ENCODE results near the gene CCDC93.
"Not testable (repeated sequence)": the region's sequence is repeated elsewhere in the genome, so short reads cannot be mapped to it uniquely, and the experiment has no call there.

Gene CCDC93

DNA sequence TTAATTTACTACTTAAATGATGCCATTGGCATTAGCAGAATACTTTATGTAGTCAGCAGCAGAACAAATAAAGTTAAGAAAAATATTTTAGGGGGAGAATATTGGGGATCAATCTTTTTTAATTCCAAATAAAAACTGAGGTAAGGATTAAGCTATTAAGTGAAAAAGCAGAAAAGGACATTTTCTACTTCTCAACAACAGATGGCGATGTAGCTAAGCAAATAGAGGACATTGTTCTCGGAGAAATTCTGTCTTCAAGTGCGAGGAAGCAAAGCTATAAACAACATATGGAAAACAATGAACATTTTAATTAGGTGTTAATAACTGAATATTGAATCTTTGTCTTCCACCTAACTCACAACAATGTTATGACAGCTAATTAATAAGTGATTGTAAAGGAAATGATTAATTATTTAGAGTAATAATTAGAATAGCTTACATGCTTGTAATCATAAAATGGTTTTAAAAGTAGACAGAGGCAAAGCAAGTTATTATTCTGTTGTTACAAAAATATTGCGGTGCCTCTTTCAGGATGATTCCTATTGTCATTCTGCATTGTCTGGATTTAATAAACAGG, 32.9 kb upstream of the CCDC93 start:
- DNase-seq (ENCODE audit: low read depth in 2 of 3, low spot score in 2 of 3) = no peak

DNA sequence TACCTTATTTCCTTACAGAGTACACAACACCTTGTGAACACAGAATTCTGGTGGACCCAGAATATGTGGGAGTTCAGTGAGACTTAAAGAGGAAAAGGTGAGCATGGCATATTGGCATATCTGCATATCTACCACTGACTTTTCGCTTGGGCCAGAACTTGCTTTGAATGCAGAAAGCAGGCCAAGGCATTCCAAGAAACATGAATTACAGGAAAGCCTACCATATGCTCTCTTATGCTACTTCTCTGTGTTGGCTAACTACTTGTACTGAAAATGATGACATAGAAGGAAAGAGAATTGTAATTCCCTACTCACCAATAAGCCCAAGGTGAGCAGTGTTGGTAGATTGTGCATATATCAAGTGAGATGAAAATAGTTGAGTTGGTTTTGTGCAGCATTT, 31.4 kb upstream of the CCDC93 start:
- no peak for DNase-seq (ENCODE audit: low read depth in 2 of 3, low spot score in 2 of 3)

DNA sequence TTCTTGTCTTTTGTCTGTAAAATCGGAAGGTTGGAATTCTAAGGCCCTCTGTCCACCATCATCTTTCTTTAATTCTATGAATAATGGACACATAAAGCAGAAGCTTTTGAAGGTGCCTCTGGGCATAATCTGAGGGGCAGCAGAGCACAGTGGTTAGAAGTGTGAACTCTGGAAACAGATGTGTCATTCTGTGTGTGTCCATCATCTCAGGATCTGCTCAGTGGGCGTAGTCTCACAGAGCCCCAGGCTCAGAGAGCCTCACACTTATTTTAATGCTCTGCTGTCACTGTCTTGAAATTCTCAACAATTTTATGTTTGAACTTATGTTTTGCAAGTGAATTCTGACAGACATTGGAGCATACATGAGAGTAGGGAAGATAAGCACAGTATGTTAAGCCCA, 31.0 kb upstream of the CCDC93 start:
- DNase-seq (ENCODE audit: low read depth in 2 of 3, low spot score in 2 of 3) = no peak

DNA sequence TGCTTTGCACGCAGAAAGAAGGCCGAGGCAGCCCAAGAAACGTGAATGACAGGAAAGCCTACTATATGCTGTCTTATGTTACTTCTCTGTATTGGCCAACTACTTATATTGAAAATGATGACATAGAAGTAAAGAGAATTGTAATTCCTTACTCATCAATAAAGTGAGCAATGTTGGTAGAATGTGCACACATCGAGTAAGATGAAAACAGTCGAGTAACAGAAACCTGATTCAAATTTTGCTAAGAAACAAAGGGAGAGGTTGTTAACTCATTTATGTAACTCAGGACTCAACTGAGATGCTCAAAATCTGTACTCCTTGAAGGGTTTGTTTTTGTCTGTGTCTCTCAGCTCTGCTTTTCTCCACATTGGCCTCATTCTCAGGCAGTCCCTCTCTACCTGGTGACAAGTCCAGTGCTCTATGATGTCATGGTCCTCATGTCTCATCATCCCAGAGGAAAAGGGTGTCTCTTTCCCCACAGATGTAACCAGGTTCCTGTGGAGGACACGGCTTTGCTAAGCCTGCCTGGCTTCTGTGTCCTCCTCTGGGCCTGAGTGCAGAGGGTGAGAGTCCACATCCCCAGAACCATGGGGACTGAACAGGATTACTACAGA, 30.3 kb upstream of the CCDC93 start:
- DNase-seq (ENCODE audit: low read depth in 2 of 3, low spot score in 2 of 3) = no peak

DNA sequence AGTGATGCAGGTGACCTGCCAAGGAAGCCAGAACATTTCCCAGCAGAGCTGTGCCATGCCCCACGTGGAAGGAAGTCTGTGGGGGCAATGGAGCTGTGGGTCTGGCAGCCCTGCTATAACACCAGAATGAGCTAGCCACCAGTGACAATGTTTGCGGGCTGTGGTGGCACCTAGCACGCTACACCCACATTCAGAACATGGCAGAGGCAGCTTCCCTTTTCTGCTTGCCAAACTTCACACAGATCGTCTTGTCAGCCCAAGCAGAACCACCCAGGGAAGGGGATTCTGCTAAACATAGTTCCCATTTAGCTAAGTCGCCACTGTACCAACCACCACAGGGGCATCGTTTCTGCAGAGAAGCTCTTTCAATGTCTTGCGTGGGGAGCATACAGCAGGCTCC, 27.0 kb upstream of the CCDC93 start:
- DNase-seq (ENCODE audit: low read depth in 2 of 3, low spot score in 2 of 3) = no peak

DNA sequence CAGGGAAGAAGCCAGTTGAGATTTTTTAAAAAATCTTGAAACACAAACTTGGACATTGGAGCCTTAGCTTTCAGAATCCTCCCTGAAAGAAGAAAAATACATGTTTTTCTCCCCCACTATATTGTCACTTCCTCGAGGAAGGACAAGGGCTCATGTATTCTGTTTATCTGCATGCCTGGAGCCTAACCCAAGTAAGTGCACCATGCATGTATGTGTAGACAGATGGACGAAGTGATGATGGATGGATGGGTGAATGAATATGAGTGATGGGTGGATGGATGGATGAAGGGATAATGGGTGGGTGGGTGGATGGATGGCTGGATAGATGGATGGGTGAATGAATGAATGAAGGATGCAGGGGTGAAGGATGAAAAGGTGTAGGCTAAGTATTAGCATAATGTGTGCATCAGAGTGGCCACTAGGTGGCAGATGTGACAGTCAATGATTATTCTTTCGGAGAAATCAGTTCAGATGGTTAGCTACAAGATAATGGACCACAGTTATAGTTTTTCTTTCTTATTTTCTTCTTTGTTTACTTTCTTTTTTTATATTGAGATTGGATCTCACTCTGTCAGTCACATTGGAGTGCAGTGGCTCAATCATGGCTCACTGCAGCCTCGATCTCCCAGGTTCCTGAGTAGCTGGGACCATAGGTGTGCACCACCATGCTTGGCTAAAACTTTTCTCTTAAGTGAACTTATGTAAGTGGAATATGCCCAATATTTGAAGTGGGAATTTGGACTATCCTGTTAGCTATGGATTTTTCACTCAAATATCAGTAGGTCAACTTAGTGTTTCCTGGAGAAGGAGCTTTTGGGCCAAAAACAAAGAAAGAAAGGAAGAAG, 18.5 kb upstream of the CCDC93 start:
- DNase-seq (ENCODE audit: low read depth in 2 of 3, low spot score in 2 of 3) = no peak

DNA sequence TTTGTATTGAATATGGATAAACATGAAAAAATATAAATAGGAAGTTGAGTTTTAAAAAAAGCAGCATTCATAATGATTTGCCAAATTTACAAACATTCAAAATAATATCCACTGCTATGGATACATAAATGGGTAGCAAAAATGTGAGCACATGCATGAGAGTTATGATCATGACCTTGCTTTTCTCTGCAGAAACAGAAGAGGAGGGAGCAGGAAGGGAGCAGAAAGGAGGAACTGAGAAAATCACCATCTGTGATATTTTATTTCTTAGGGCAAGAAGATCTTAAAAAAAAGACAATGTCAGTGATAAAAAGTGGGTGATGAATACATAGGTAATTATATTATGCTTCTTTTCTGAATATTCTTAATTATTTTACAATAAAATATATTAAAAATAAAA, 17.7 kb upstream of the CCDC93 start:
- DNase-seq (ENCODE audit: low read depth in 2 of 3, low spot score in 2 of 3) = no peak

DNA sequence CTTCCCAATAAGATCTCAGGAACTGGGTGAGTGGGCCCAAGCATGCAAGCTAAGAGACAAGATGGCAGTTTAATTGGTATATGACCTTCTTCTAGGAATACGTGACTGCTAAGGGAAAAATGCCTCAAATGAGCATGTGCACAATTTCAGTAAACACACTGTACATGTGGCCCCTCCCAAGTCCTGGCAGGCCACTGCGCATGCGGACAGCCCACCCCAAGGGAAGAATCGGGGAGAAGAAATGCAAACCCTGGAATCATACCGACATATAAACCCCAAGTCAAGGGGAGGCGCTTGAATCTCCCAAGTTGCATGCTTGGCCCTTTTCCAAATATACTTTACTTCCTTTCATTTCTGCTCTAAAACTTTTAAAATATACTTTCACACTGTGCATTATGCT, 15.2 kb upstream of the CCDC93 start:
- no peak for DNase-seq (ENCODE audit: low read depth in 2 of 3, low spot score in 2 of 3)

DNA sequence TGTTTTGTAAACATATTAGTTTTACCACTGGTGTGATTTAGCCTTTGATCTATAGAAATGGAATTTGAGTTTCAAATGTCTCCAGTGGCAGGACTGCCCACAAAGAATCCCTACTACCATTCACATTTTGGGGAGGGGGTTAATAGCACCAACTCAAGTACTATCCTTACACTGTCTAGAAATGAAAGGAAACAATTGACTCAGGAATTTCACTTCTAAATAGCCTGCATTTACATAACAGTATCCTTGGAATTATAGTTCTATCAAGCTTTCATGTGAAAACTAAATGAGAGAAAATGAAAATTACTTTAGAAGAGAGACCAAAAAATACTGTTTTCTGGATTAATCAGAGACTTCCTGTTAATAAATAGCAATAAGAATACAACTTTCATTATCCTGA, 7.5 kb upstream of the CCDC93 start:
- DNase-seq (ENCODE audit: low read depth in 2 of 3, low spot score in 2 of 3) = no peak

DNA sequence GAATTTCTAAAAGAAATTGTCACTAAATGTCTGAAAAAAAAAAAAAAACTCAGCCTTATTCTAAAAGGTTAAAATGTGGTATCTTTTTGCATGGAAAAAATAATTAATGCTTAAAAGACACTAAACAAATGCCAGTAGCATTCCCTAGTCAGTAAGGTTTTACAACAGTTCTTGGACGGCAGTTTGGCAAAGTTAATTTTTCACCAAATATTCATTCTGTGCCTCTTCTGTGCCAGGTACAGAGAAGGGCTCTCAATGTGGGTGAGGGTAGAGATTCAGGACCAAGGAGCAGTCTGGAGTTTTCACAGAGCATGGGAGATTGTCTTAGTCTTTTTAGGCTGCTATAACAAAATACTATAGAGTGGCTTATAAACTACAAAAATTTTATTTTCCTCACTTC, 6.0 kb upstream of the CCDC93 start:
- no peak for DNase-seq (ENCODE audit: low read depth in 2 of 3, low spot score in 2 of 3)

DNA sequence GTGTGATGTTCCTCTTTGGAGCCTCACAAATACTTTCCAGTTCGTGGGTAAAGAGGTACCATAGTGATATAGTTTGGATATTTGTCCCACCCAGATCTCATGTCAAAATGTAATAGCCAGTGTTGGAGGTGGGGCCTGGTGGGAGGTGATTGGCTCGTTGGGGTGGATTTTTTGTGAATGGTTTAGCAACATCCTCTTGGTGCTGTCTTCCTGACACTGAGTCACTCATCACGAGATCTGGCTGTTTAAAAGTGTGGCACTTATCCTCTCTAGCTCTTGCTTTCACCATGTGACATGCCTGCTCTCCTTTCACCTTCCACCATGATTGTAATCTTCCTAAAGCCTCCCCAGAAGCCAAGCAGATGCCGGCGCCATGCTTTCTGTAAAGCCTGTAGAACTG, 3.0 kb upstream of the CCDC93 start:
- no peak for DNase-seq (ENCODE audit: low read depth in 2 of 3, low spot score in 2 of 3)

DNA sequence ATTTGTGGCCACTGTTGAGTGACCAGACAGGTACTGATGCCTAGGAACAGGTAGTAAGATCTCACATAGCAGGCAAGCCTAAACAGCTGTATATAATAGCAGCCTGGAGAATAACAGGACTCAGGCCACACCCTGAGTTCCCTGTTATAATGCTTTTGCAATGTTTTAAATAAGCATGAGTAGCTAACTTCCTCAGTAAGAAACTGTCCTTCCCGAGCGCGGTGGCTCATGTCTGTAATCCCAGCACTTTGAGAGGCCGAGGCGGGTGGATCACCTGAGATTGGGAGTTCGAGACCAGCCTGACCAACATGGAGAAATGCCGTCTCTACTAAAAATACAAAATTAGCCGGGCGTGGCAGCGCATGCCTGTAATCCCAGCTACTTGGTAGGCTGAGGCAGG, 1.9 kb upstream of the CCDC93 start:
- DNase-seq (ENCODE audit: low read depth in 2 of 3, low spot score in 2 of 3) = not testable (repeated sequence)

DNA sequence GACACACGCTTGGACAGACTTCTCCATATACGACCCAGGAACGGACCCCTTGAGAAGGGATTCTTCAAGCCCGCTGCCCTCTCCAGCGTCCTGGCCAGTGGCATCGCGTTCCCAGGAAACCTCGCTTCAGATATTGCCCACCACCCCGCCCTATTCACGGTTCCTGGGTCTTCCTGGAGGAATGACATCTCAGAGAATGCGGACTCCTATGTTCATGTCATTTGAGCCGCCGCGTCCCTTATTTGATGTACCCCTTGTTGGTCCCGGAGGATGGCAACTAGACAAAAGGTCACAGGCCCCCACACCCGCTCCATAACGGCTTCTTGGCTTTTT, 588 bp upstream of the CCDC93 start:
- DNase-seq (ENCODE audit: low read depth in 2 of 3, low spot score in 2 of 3) = no peak

DNA sequence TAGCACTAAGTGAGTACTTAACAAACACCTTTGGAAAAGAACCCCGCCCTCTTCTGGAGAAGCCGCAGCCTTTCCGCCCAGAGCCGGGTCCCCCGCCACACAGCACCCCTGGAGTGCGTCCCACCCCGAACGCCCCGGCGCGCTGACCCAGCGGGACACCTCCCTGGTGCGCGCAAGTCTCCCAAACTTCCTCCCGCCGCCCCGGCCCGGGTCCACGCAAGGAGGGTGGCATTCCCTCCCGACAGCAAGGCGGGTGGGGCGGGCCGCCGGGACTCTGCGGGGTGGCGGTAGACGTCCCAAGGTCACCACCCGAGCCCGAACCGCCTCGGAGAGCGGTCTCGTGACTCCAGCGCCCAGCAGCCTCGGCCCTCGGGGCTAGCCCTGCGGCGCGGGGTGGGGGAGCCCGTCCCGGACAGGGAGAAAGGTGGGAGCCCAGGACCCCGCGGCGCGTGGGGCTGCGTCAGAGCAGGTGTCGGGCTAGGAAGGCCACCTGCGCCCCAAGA, 598 bp downstream of the CCDC93 start:
- DNase-seq (ENCODE audit: low read depth in 2 of 3, low spot score in 2 of 3) = peak in 2 of 3 experiments; percentile 15 to 20

DNA sequence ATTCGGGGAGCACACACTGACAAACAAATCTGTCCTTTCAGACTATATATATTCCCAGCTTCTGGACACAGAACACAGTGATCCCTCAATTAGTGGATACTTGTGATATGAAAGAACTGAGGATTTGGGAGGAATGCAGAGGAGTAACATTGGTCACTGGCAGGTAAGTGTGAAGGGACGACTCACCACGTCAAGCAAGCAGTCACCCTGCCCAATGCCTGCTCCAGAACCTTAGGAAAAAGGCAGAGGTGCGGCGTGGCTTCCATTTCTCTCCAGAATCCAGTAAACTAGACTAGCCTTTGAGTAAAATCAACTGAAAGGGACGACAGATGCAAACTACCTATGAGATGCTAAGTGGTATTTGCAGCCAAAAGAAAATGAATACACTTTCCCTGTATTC, 1.1 kb downstream of the CCDC93 start:
- DNase-seq (ENCODE audit: low read depth in 2 of 3, low spot score in 2 of 3) = no peak

DNA sequence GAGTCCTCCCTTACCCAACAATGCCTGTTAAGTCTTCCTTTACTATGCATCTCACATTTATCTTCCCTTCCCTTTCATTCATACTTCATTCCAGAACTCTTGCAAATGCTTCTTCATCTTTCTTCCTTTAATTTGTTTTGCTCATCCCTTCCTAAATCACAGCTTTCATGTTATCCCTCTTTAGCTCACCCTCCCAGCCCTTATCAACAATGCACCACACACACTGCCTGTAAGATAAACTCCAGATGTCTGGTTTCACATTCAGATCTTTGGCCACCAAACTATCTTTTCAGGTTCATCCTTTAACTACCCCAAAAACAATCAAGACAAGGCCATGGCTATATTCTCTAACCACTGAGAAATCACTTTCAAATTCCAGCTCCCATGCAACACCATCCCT, 3.4 kb downstream of the CCDC93 start:
- DNase-seq (ENCODE audit: low read depth in 2 of 3, low spot score in 2 of 3) = no peak

DNA sequence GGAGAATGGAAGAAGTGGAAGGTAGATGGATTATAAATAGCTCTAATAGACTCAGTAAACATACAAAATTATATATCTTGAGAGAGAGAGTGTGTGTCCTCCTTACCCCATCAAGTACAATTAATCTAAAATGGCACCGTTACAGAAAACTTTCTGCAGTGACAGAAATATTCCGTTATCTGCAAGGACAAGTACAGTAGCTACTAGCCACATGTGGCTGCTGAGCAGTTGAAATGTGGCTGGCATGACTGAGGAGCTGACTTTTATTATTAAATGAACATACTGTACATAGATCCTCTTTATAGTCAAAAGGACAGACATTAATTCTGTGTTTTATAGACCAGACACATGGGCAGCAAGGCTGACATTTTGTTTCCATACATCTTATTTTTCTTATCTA, 7.0 kb downstream of the CCDC93 start:
- no peak for DNase-seq (ENCODE audit: low read depth in 2 of 3, low spot score in 2 of 3)

DNA sequence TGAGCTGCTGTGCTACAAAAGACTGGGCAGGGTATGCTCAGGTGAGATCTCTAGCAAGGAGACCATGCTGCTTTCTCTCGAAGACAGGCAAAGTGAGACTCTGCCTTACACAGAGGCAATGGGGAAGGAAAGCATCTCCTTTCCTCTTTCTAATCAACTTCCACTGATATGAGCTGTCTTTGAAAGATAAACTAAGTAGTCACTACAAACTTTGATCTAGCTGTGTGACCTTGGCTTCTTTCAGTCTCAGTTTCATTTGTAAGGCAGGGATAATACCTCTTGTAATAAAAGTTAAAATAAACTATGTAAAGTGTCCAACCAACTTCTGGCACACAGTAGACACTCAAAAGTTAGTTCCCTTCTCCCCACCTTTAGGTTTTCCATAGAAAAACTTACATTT, 7.5 kb downstream of the CCDC93 start:
- no peak for DNase-seq (ENCODE audit: low read depth in 2 of 3, low spot score in 2 of 3)

DNA sequence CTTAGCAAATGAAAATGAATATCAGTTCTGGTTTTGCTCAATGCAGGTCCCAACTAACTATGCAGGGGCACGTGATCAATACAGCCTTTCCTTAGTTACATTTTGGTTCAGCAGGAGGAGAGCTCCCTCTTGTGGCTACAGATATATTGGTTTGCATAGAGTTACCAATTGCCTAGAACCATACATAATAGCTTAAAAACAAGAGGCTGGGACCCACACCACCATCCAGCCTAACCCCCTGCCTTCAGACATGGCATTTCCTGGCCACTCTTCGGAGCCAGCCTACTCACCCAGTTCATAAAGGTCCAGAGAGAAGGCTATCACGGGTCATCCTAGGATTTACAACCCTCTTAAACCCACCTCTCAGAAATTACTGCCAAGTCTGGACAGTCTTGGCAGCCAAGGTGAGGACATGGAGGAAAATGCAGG, 10.5 kb downstream of the CCDC93 start:
- DNase-seq (ENCODE audit: low read depth in 2 of 3, low spot score in 2 of 3) = no peak

DNA sequence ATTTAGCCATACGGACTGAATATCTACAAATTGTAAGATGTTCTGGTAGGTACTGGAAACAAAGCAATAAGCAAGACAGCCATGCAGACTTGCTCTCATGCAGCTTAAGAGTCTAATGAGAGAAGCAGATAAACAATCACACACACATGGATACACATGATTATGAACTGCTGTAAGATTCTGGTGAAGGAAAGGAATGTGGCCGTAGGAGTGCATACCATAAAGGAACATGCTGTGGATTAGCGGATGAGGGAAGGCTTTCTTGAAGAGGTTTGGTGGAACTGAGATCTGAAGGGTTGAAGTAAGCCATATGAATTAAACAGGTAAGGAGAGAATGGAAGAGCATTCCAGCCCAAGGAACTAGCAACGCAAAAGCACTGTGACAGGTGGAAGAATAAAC, 13.8 kb downstream of the CCDC93 start:
- DNase-seq (ENCODE audit: low read depth in 2 of 3, low spot score in 2 of 3) = no peak

DNA sequence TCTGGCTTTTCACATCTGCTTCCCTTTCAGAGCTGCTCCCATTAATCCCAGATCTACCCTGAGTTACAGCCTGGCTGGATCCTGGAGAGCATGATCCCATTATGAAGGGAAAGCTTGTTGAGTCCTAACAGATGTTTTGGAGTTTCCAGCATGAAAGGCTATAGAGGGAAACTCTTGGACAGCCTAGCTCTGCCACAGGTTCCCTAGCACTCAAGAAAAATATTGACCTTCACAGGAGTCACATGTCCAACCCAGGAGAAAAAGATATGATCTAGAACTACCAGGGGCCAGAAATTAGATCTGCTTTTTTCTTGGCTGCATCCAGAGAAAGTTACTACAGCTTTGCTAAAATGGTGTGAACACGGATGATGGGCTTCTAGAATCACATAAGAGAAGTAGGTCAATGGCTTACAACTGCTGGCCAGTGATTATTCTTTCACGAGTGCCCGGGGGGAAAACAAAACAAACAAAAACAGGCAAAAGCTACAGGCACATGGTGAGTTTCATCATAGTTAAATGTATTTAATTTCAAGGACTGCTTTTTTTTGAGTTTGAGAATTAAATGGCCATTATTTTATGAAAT, 15.9 kb downstream of the CCDC93 start:
- no peak for DNase-seq (ENCODE audit: low read depth in 2 of 3, low spot score in 2 of 3)

DNA sequence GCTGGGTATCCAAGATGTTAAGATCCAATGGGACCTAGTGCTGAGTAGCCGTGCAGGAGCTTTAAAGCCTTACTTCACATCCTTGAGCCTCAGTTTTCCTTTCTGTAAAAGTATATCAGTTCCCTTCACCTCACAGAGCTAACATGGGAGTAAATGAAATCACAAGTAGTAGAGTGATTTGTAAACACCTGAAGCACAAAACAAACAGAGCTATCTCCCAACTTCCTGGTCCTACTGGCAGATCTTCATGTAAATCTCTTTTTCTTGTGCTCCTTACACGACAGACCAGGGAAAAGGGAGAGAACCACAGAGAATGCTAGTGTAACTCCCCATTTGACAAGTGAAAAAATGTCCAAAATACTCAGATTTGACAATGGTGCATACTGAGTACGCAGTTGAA, 17.3 kb downstream of the CCDC93 start:
- DNase-seq (ENCODE audit: low read depth in 2 of 3, low spot score in 2 of 3) = no peak
